ENCODE results near the gene TMEM234. TPM values are rescaled to one million over a fixed set of nuclear protein-coding genes. Genes with fewer than 3 reads are reported as not detected.

The TMEM234 gene
- total and polyA plus RNA-seq, 2 of the 13 experiments (the other 11 are each of a cell fraction or from before 2014, with no cell fraction given): 6.1 to 9.0 TPM

- TF ChIP-seq ARID3A (IDR thresholded peaks at IDR 0.05; ENCODE audit: low read depth, low read length) (peak; percentile 59), FOXO1 (CRISPR knock-in tag; IDR thresholded peaks at IDR 0.05) (peak; percentile 44; the same call in 1 of the 2 replicates), ETV5 (CRISPR knock-in tag; IDR thresholded peaks at IDR 0.05; ENCODE audit: borderline replicate concordance) (peak; percentile 20; the same call in 1 of the 2 replicates), EP300 (IDR thresholded peaks at IDR 0.05; ENCODE audit: low read depth in 2 of 2, low read length in 2 of 2) (peak; percentile 75 to 77; a peak in 3 of 4 replicates), EP300 (CRISPR knock-in tag; IDR thresholded peaks at IDR 0.05; ENCODE audit: borderline replicate concordance) (peak; percentile 50; the same call in 1 of the 2 replicates), TBX2 (CRISPR knock-in tag; IDR thresholded peaks at IDR 0.05; ENCODE audit: borderline replicate concordance) (peak; percentile 89), SAP130 (CRISPR knock-in tag; IDR thresholded peaks at IDR 0.05; ENCODE audit: low read depth) (peak; percentile 57), ZNF691 (CRISPR knock-in tag; IDR thresholded peaks at IDR 0.05; ENCODE audit: borderline replicate concordance, low read depth) (peak; percentile 98), ISL2 (CRISPR knock-in tag; IDR thresholded peaks at IDR 0.05) (peak; percentile 35; the same call in 1 of the 2 replicates), KDM6A (CRISPR knock-in tag; IDR thresholded peaks at IDR 0.05; ENCODE audit: low read depth) (peak; percentile 72; the same call in 1 of the 2 replicates), ZNF281 (CRISPR knock-in tag; IDR thresholded peaks at IDR 0.05; ENCODE audit: borderline replicate concordance) (0 out of 2 replicates have a peak, but pooled peaks have one; percentile 20), FOSL2 (CRISPR knock-in tag; IDR thresholded peaks at IDR 0.05) (peak; percentile 46; the same call in 1 of the 2 replicates), KLF16 (CRISPR knock-in tag; IDR thresholded peaks at IDR 0.05) (peak in 1 of 2 experiments; percentile 56; a peak in 1 of 4 replicates), ZNF34 (CRISPR knock-in tag; IDR thresholded peaks at IDR 0.05; ENCODE audit: borderline replicate concordance) (peak; percentile 9; the same call in 1 of the 2 replicates), FOXP4 (CRISPR knock-in tag; IDR thresholded peaks at IDR 0.05) (0 out of 2 replicates have a peak, but pooled peaks have one; percentile 39), KAT8 (CRISPR knock-in tag; IDR thresholded peaks at IDR 0.05) (peak; percentile 41; the same call in 1 of the 2 replicates), TBX3 (IDR thresholded peaks at IDR 0.05; ENCODE audit: borderline replicate concordance) (peak; percentile 72; the same call in 1 of the 2 replicates), ZNF264 (CRISPR knock-in tag; IDR thresholded peaks at IDR 0.05) (0 out of 2 replicates have a peak, but pooled peaks have one; percentile 2), MIXL1 (CRISPR knock-in tag; IDR thresholded peaks at IDR 0.05) (peak; percentile 33; the same call in 1 of the 2 replicates), GFI1 (CRISPR knock-in tag; IDR thresholded peaks at IDR 0.05; ENCODE audit: borderline replicate concordance) (no peak), XBP1 (CRISPR knock-in tag; IDR thresholded peaks at IDR 0.05) (0 out of 2 replicates have a peak, but pooled peaks have one; percentile 17)
Observed at GRCh38 chr1:32178380-32179192, 43.6 kb downstream of the TMEM234 start (continued).
